Measurements from ENCODE around the gene KCTD2.

DNA sequence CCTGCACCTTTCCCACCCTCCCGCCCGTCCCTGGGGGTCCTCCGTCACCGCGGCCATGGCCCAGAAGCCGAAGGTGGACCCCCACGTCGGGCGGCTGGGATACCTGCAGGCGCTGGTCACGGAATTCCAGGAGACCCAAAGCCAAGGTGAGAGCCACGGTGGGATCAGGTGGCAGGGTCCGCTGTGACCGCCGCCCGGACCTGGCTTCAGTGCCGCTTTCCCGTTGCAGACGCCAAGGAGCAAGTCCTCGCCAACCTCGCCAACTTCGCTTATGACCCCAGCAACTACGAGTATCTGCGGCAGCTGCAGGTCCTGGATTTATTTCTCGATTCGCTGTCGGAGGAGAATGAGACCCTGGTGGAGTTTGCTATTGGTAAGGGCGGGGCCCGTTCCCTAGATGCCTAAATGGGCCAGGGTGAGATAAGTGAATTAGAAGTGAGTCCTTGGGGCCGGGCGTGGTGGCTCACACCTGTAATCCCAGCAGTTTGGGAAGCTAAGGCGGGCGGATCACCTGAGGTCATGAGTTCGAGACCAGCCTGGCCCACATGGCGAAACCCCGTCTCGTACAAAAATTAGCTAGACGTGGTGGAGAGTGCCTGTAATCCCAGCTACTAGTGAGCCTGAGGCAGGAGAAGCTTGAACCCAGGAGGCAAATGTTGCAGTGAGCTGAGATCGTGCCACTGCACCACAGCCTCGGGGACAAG lies 63.4 kb downstream of the KCTD2 start:
- TF ChIP-seq EZH2 (IDR thresholded peaks at IDR 0.05) (no peak), POLR2AphosphoS5 (IDR thresholded peaks at IDR 0.05; ENCODE audit: borderline replicate concordance, low read depth, low read length) (no peak)

Data from SK-N-MC (cell line).